Measurements from ENCODE around the gene BTBD9.

- TF ChIP-seq CREM (IDR thresholded peaks at IDR 0.05), result no peak
- no peak for TF ChIP-seq CREM (CRISPR knock-in tag; IDR thresholded peaks at IDR 0.05)
- TF ChIP-seq RELA (CRISPR knock-in tag; IDR thresholded peaks at IDR 0.05), result no peak
- TF ChIP-seq MYC (CRISPR knock-in tag; IDR thresholded peaks at IDR 0.05; ENCODE audit: borderline replicate concordance), result no peak
- TF ChIP-seq IRF1 (CRISPR knock-in tag; IDR thresholded peaks at IDR 0.05; ENCODE audit: low read depth), result no peak
- no peak for TF ChIP-seq PBX3 (CRISPR knock-in tag; IDR thresholded peaks at IDR 0.05; ENCODE audit: borderline replicate concordance)
- TF ChIP-seq HNRNPK (IDR thresholded peaks at IDR 0.05; ENCODE audit: low read depth, low read length, poor library complexity, severe bottlenecking), result no peak
- no peak for TF ChIP-seq GMEB2 (CRISPR knock-in tag; IDR thresholded peaks at IDR 0.05; ENCODE audit: low read depth)
Observed at GRCh38 chr6:38476888-38477287, 162.8 kb downstream of the BTBD9 start.
